IMR-90 (cell line): ENCODE results near the gene C22orf15. TPM values are rescaled to one million over a fixed set of nuclear protein-coding genes. Genes with fewer than 3 reads are reported as not detected.

Source experiments
- ATAC-seq: fragments of 200-7000 bp; cut with Tn5 transposase; 2 replicates; pipeline ENCODE4 v1.9.1; 2020; ENCODE audit warnings: low read depth, mild to moderate bottlenecking, moderate library complexity
- BruUV-seq: library from RNA; stranded (reverse); fragments of 400-500 nt; replicated peaks from 2 replicates; lab custom pipeline; 2021; lab: Mats Ljungman, UMichigan
- CTCF ChIA-PET: fragments of 300-600 bp; formaldehyde crosslinking; extraction: SDS; loops from one replicate; lab custom pipeline; 2021; ENCODE audit warnings: antibody characterized with exemption; lab: Yijun Ruan, JAX
- POLR2A ChIA-PET: fragments of 300-600 bp; sonication (Branson Sonifier 250); formaldehyde crosslinking; loops from one replicate; lab custom pipeline; 2022; ENCODE audit warnings: antibody characterized with exemption; ENCODE audit not compliant: unreplicated experiment; lab: Charles Lee
- DNase-seq: peaks from one replicate; pipeline ENCODE4 v3.0.0; 2013
- H2AFZ ChIP-seq: replicated peaks from 2 replicates; pipeline ENCODE3; 2013; ENCODE audit warnings: low read length, mild to moderate bottlenecking; ENCODE audit not compliant: poor library complexity
- H2AK5ac ChIP-seq: 2 replicates; pipeline ENCODE4 v1.6.1; 2013; ENCODE audit warnings: low read depth, low read length, inconsistent platforms
- H2AK9ac ChIP-seq: replicated peaks from 2 replicates; pipeline ENCODE3; 2013; ENCODE audit warnings: mild to moderate bottlenecking, low read depth, low read length, moderate library complexity; ENCODE audit not compliant: poor library complexity
- H2BK120ac ChIP-seq: 2 replicates; pipeline ENCODE4 v1.6.1; 2013; ENCODE audit warnings: low read depth, low read length, inconsistent platforms
- H2BK15ac ChIP-seq: 3 replicates; pipeline ENCODE4 v1.6.1; 2013; ENCODE audit warnings: low read depth, low read length, inconsistent platforms
- H2BK20ac ChIP-seq: 2 replicates; pipeline ENCODE4 v1.6.1; 2013; ENCODE audit warnings: low read depth, mild to moderate bottlenecking, inconsistent platforms, low read length, moderate library complexity
- H2BK5ac ChIP-seq: 2 replicates; pipeline ENCODE4 v1.6.1; 2013; ENCODE audit warnings: mild to moderate bottlenecking, low read depth, low read length, inconsistent platforms; ENCODE audit not compliant: poor library complexity, severe bottlenecking
- H3K14ac ChIP-seq: replicated peaks from 2 replicates; pipeline ENCODE4 v1.6.1; 2013; ENCODE audit warnings: low read depth, low read length, inconsistent platforms
- H3K18ac ChIP-seq: 2 replicates; pipeline ENCODE4 v1.6.1; 2013; ENCODE audit warnings: low read depth, low read length, control low read depth
- H3K23ac ChIP-seq: 2 replicates; pipeline ENCODE4 v1.6.1; 2013; ENCODE audit warnings: low read depth, low read length, inconsistent platforms
- H3K27ac ChIP-seq: 2 replicates; pipeline ENCODE4 v1.5.1; 2013; ENCODE audit warnings: mild to moderate bottlenecking, control low read depth, low read length; ENCODE audit not compliant: insufficient read depth
- H3K27me3 ChIP-seq: 2 replicates; pipeline ENCODE4 v1.6.1; 2013; ENCODE audit warnings: low read length; ENCODE audit not compliant: control insufficient read depth, insufficient read depth
- H3K36me3 ChIP-seq: 2 replicates; pipeline ENCODE4 v1.6.1; 2013; ENCODE audit warnings: low read length, mixed read lengths; ENCODE audit not compliant: control insufficient read depth, insufficient read depth
- H3K4ac ChIP-seq: 2 replicates; pipeline ENCODE4 v1.6.1; 2013; ENCODE audit warnings: low read depth, low read length, inconsistent platforms
- H3K4me1 ChIP-seq: 2 replicates; pipeline ENCODE4 v1.6.1; 2013; ENCODE audit warnings: low read length, mixed read lengths; ENCODE audit not compliant: control insufficient read depth, insufficient read depth
- H3K4me2 ChIP-seq: 2 replicates; pipeline ENCODE4 v1.6.1; 2013; ENCODE audit warnings: low read depth, mild to moderate bottlenecking, control low read depth, low read length, moderate library complexity
- H3K4me3 ChIP-seq: 2 replicates; pipeline ENCODE4 v1.5.1; 2013; ENCODE audit warnings: low read depth, mild to moderate bottlenecking, control low read depth, low read length, moderate library complexity; ENCODE audit not compliant: insufficient read depth
- H3K56ac ChIP-seq: 2 replicates; pipeline ENCODE4 v1.6.1; 2013; ENCODE audit warnings: low read length, inconsistent platforms; ENCODE audit not compliant: insufficient read depth; ENCODE audit errors: extremely low read depth
- H3K79me1 ChIP-seq, 2 experiments: 2 replicates each; pipeline ENCODE4 v1.6.1; 2013; ENCODE audit warnings: low read length in 2 of 2, inconsistent platforms in 1 of 2, low read depth in 1 of 2
- H3K9ac ChIP-seq: 2 replicates; pipeline ENCODE4 v1.6.1; 2013; ENCODE audit warnings: low read depth, low read length, control low read depth
- H3K9me1 ChIP-seq: 2 replicates; pipeline ENCODE4 v1.6.1; 2013; ENCODE audit warnings: low read length, inconsistent platforms; ENCODE audit not compliant: insufficient read depth
- H3K9me3 ChIP-seq: 2 replicates; pipeline ENCODE4 v1.6.1; 2013; ENCODE audit warnings: low read length; ENCODE audit not compliant: control insufficient read depth, insufficient read depth
- H4K20me1 ChIP-seq: 2 replicates; pipeline ENCODE4 v1.6.1; 2013; ENCODE audit warnings: low read length, inconsistent platforms; ENCODE audit not compliant: insufficient read depth
- H4K5ac ChIP-seq: 2 replicates; pipeline ENCODE4 v1.6.1; 2013; ENCODE audit warnings: mild to moderate bottlenecking, low read depth, low read length, control low read depth
- H4K8ac ChIP-seq, 2 experiments: 2 replicates each; pipeline ENCODE4 v1.6.1; 2013; ENCODE audit warnings: low read depth in 2 of 2, low read length in 2 of 2, control low read depth in 1 of 2, inconsistent platforms in 1 of 2
- H4K91ac ChIP-seq: 2 replicates; pipeline ENCODE4 v1.6.1; 2013; ENCODE audit warnings: low read depth, low read length, inconsistent platforms; ENCODE audit not compliant: insufficient read depth
- CTCF ChIP-seq: conservative IDR thresholded peaks from 2 replicates; pipeline ENCODE4 v1.5.1; 2012; ENCODE audit warnings: mild to moderate bottlenecking, low read depth, low read length, improper control_type of control experiment
- ELK1 ChIP-seq: fragments of 150-350 bp; IDR thresholded peaks from 2 replicates; pipeline ENCODE4 v1.6.1; 2016; ENCODE audit warnings: low read depth, mild to moderate bottlenecking, low read length, moderate library complexity, borderline replicate concordance
- WGBS, 2 experiments: methylation state at CpG; one replicate each; pipeline versions ENCODE4 v1.1.5 to v1.1.7; 2013; ENCODE audit warnings: missing lambda C conversion rate in 2 of 2; ENCODE audit not compliant: insufficient read length in 1 of 2; ENCODE audit errors: extremely low coverage in 2 of 2; 5-methylcytosine and 5-hydroxymethylcytosine counted together
- dilution Hi-C: fragments of 300-500 bp; cut with HindIII; formaldehyde crosslinking; loops from one replicate; pipeline ENCODE4 v1.14.3; 2018; ENCODE audit warnings: low sequenced_read_pairs; ENCODE audit not compliant: unreplicated experiment
- in situ Hi-C: fragments of 300-500 bp; cut with MboI; formaldehyde crosslinking; loops from 3 replicates; pipeline ENCODE4 v1.14.3; 2019; ENCODE audit warnings: low sequenced_read_pairs, inconsistent platforms, mixed read lengths
- intact Hi-C: fragments of 100-400 bp; cut with micrococcal nuclease; formaldehyde crosslinking; loops from 2 replicates; pipeline ENCODE4 v1.10.0; 2022
- polyA plus RNA-seq, 3 experiments: library from polyadenylated mRNA; depleted of rRNA; stranded (reverse); fragments of >200 nt; gene quantifications; 2 replicates each; pipeline ENCODE4 v1.2.3, GENCODE V29; 2012; ENCODE audit warnings: low replicate concordance in 1 of 3
- total RNA-seq: library from RNA; depleted of rRNA; stranded (reverse); fragments of >200 nt; gene quantifications from 2 replicates; pipeline ENCODE4 v1.2.3, GENCODE V29; 2012

The C22orf15 gene
- total and polyA plus RNA-seq, 2 of the 4 experiments (the other 2 are of a cell fraction): 2.3 to 3.1 TPM

DNA sequence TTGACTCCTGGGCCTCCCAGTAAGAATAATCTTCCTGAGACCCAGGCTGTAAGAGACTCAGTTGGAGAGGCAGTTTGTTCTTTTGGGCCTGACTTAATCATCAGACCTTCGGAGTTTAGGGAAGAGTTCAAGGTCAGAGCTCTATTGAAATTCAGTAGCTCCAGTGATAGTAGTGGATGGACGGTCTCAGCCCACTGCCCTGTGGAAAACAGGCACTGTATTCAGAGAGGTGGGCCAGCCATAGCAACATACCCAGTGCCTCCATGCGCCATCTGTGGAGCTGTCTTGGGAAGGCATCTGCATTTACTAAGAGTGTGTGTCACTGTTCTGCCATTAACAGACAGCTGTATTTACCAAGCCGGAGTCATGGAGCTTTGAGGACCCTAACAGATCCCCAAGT is 26.8 kb downstream of the C22orf15 start:
- Histone ChIP-seq H4K8ac (no peak overlapping the region), H3K4ac (no peak overlapping the region), H3K23ac (no peak overlapping the region), H3K4me2 (no peak overlapping the region), H3K36me3 (peaks cover 32% of the 10 kb centered on the region), H3K14ac (no peak overlapping the region), H3K27ac (no peak overlapping the region), H2BK5ac (no peak overlapping the region), H3K18ac (no peak overlapping the region), H4K20me1 (peaks cover 62% of the 10 kb centered on the region), H2AK9ac (no peak overlapping the region), H3K4me3 (no peak overlapping the region), H3K9me1 (peaks cover 17% of the 10 kb centered on the region), H2BK20ac (no peak overlapping the region), H3K27me3 (no peaks in the 10 kb centered on the region), H2AK5ac (no peak overlapping the region), H3K9ac (no peak overlapping the region), H2AFZ (no peak overlapping the region), H3K79me1 (peaks cover 44 to 63% of the 10 kb centered on the region in 2 experiments), H2BK120ac (no peak overlapping the region), H2BK15ac (no peak overlapping the region), H3K4me1 (peaks cover 16% of the 10 kb centered on the region), H4K5ac (no peak overlapping the region), H3K9me3 (no peaks in the 10 kb centered on the region), H3K56ac (no peak overlapping the region), H4K91ac (no peak overlapping the region)
- BruUV-seq: no TSS peak
- POLR2A ChIA-PET: interaction anchor here (0.6 kb wide), 1 partner anchor 389 kb away, joined by 3 read pairs; no protein-coding TSS in a partner anchor
- WGBS, 2 experiments: 82% methylated on average over 2 of the region's 4 CpGs; no CpG with 5 or more reads in 1 of the 2 experiments
- TF ChIP-seq ELK1: no peak
- TF ChIP-seq CTCF: peak; percentile 26
- intact Hi-C loops: no loop called here
- dilution Hi-C loops: no loop called here
- DNase-seq: no peak
- CTCF ChIA-PET: interaction anchor here (1.4 kb wide), 1 partner anchor 15 kb away, joined by 4 read pairs; no protein-coding TSS in a partner anchor
- ATAC-seq: no peak
- in situ Hi-C loops: no loop called here
